NCI-H1105 (cell line): ENCODE measurements around the gene DBNDD1.

Source experiments
- DNase-seq: peaks from one replicate; lab custom pipeline; 2025; lab: John Stamatoyannopoulos, UW

The DBNDD1 gene

GRCh38 chr16:89960966-89961365, 58.3 kb downstream of the DBNDD1 start:
- no peak for DNase-seq

- DNase-seq: no peak
These were observed 60.7 kb downstream of the DBNDD1 start for GRCh38 chr16:89958596-89958995.

- no peak for DNase-seq
These were observed 61.2 kb downstream of the DBNDD1 start for GRCh38 chr16:89958068-89958467.

DNA sequence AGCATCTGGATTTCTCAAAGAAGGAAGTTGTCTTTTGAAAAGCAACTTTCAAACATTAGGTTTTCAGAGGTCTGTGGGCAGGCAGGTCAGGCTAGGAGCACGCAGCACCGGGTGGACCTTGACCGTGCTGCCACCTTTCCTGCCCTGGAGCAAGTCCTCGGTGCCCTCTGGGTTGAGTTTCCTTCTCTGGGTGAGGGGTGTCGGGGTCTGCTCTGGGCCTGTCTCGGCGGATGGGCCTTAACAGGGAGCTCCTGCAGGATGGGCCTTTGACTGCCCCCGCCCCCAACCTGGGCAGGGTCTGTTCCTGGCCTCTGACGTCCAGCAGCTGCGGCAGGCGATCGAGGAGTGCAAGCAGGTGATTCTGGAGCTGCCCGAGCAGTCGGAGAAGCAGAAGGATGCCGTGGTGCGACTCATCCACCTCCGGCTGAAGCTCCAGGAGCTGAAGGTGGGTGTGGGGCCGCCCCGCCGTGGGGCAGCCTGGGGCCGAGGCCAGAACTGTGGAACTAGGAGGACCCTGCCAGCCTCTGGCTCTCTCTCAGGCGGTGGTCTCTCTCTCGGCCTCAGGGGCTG, 62.0 kb downstream of the DBNDD1 start:
- DNase-seq: no peak

- DNase-seq: no peak
These were observed 62.6 kb downstream of the DBNDD1 start for GRCh38 chr16:89956505-89957215.

DNA sequence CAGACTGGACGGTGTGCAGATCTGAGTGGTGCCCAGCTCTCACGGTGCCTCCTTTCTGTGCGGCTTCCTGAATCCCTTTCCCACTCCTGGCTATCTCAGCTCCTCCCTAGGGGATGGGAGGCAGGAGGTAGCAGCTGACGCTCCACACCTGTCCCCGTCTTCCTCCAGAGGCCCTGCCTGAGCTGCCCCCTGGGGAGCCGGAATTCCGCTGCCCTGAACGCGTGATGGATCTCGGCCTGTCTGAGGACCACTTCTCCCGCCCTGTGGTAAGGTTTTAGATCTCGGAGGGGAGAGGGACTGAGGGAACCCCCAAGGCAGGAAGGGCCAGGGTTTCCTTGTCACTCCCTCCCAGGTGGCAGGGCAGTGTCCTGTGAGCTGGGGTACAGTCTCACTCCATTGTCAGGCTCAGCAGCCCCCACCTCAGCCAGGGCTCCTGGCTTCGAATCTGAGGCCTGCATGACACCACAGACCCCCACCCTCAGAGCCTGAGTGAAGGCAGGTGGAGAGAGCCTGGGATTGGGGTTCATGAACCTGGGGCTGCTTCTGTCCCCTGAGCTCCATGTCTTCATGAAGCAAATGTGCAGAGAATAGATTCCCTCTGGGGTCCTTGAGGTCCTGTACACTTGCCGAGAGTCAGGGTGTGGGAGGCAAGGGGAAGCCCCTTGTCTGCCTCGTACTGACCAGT, 64.1 kb downstream of the DBNDD1 start:
- no peak for DNase-seq
